Caco-2 (cell line): ENCODE data around the gene ATAD2B. TPM values are rescaled to one million over a fixed set of nuclear protein-coding genes. Genes with fewer than 3 reads are reported as not detected.
"Not testable (repeated sequence)": the region's sequence is repeated elsewhere in the genome, so short reads cannot be mapped to it uniquely, and the experiment has no call there.

ENCODE experiments used
- BruUV-seq: library from RNA; stranded (reverse); fragments of 400-500 nt; replicated peaks from 2 replicates; lab custom pipeline; 2021; lab: Mats Ljungman, UMichigan
- CTCF ChIA-PET: fragments of 300-600 bp; sonication (Branson Sonifier 250); formaldehyde crosslinking; loops from one replicate; lab custom pipeline; 2022; ENCODE audit warnings: antibody characterized with exemption; lab: Charles Lee
- POLR2A ChIA-PET: fragments of 300-600 bp; sonication (Branson Sonifier 250); formaldehyde crosslinking; loops from one replicate; lab custom pipeline; 2022; ENCODE audit warnings: antibody characterized with exemption; lab: Charles Lee
- DNase-seq, 2 experiments: peaks; one replicate each; pipeline versions ENCODE4 v3.0.0 to v3.0.0-alpha.2; 2020 to 2022
- H3K27me3 ChIP-seq: replicated peaks from 2 replicates; pipeline ENCODE4 v1.6.0; 2011; ENCODE audit warnings: low read length; ENCODE audit not compliant: control insufficient read depth, insufficient read depth
- H3K36me3 ChIP-seq: 2 replicates; pipeline ENCODE4 v1.5.1; 2011; ENCODE audit warnings: low read length; ENCODE audit not compliant: control insufficient read depth, insufficient read depth
- H3K4me1 ChIP-seq: fragments of 250-450 bp; sonication (Bioruptor Pico); 2 replicates; pipeline ENCODE4 v1.5.1; 2020; ENCODE audit warnings: mild to moderate bottlenecking
- H3K4me3 ChIP-seq: 2 replicates; pipeline ENCODE4 v1.5.1; 2011; ENCODE audit warnings: low read depth, mild to moderate bottlenecking, control low read depth, low read length
- H3K9me3 ChIP-seq: fragments of 250-450 bp; sonication (Bioruptor Pico); 2 replicates; pipeline ENCODE4 v1.5.1; 2020; ENCODE audit warnings: mild to moderate bottlenecking, moderate library complexity
- H3K27ac Mint-ChIP-seq: one replicate; pipeline ENCODE4 v1.8.0; 2022; ENCODE audit warnings: mixed read lengths; ENCODE audit not compliant: unreplicated experiment
- H3K27me3 Mint-ChIP-seq: one replicate; pipeline ENCODE4 v1.8.0; 2022; ENCODE audit warnings: mixed read lengths; ENCODE audit not compliant: insufficient read depth, unreplicated experiment
- H3K36me3 Mint-ChIP-seq: one replicate; pipeline ENCODE4 v1.8.0; 2022; ENCODE audit warnings: mild to moderate bottlenecking, mixed read lengths; ENCODE audit not compliant: insufficient read depth, unreplicated experiment
- H3K4me1 Mint-ChIP-seq: one replicate; pipeline ENCODE4 v1.8.0; 2022; ENCODE audit warnings: low read depth, mixed read lengths; ENCODE audit not compliant: unreplicated experiment
- H3K4me3 Mint-ChIP-seq: one replicate; pipeline ENCODE4 v1.8.0; 2022; ENCODE audit warnings: mild to moderate bottlenecking, moderate library complexity, mixed read lengths; ENCODE audit not compliant: unreplicated experiment
- H3K9me3 Mint-ChIP-seq: one replicate; pipeline ENCODE4 v1.8.0; 2022; ENCODE audit warnings: mixed read lengths; ENCODE audit not compliant: unreplicated experiment
- CTCF ChIP-seq, 2 experiments: fragments of 200-600 bp in 1 of 2; IDR thresholded peaks; 1 replicate in 1 of 2; 2 replicates in 1 of 2; pipeline versions ENCODE4 v1.5.1 to v1.8.0; 2011 to 2022; ENCODE audit warnings: antibody characterized with exemption in 1 of 2, control low read depth in 1 of 2, inconsistent platforms in 1 of 2, low read depth in 1 of 2, low read length in 1 of 2, mild to moderate bottlenecking in 1 of 2, moderate library complexity in 1 of 2; ENCODE audit not compliant: insufficient read depth in 1 of 2, severe bottlenecking in 1 of 2, unreplicated experiment in 1 of 2
- intact Hi-C: fragments of 100-400 bp; cut with micrococcal nuclease; formaldehyde crosslinking; loops from one replicate; pipeline ENCODE4 v1.10.0; 2022; ENCODE audit not compliant: unreplicated experiment
- total RNA-seq: library from RNA; stranded (reverse); gene quantifications from 2 replicates; pipeline ENCODE4 v1.2.3, GENCODE V29; 2022

ATAD2B gene
- total RNA-seq, 1 experiment from 2014 or later: 32.1 TPM

GRCh38 chr2:23954325-23955014, 27.5 kb upstream of the ATAD2B start:
- POLR2A ChIA-PET: no interaction called here
- no peak overlapping the region for H3K27ac Mint-ChIP-seq
- no peaks in the 10 kb centered on the region for H3K9me3 Mint-ChIP-seq

GRCh38 chr2:23953625-23954024, 26.7 kb upstream of the ATAD2B start:
- Mint-ChIP-seq H3K27me3 (no peaks in the 10 kb centered on the region), H3K36me3 (no peaks in the 10 kb centered on the region), H3K4me1 (no peaks in the 10 kb centered on the region), H3K4me3 (no peak overlapping the region), H3K9me3 (no peaks in the 10 kb centered on the region), H3K27ac (no peak overlapping the region)
- no peak for TF ChIP-seq CTCF (IDR thresholded peaks at IDR 0.05; ENCODE audit: insufficient read depth in 1 of 2, low read depth in 1 of 2, low read length in 1 of 2, severe bottlenecking in 1 of 2, unreplicated experiment in 1 of 2)
- Histone ChIP-seq H3K4me3 (no peak overlapping the region), H3K27me3 (no peaks in the 10 kb centered on the region), H3K9me3 (no peaks in the 10 kb centered on the region), H3K4me1 (no peaks in the 10 kb centered on the region), H3K36me3 (no peaks in the 10 kb centered on the region; the same call in 1 of the 2 replicates)
- no TSS peak for BruUV-seq
- DNase-seq: no peak
- ChIA-PET POLR2A (interaction anchor here (1.2 kb wide), 1 partner anchor 26 kb away, joined by 3 read pairs; no protein-coding TSS in a partner anchor), CTCF (no interaction called here)
- intact Hi-C loops: no loop called here

More at GRCh38 chr2:23954325-23955014, 27.5 kb upstream of the ATAD2B start:
- Mint-ChIP-seq H3K27me3 (no peaks in the 10 kb centered on the region), H3K4me1 (no peaks in the 10 kb centered on the region), H3K4me3 (no peak overlapping the region), H3K36me3 (no peaks in the 10 kb centered on the region)
- Histone ChIP-seq H3K27me3 (no peaks in the 10 kb centered on the region), H3K36me3 (no peaks in the 10 kb centered on the region; the same call in 1 of the 2 replicates), H3K4me3 (no peak overlapping the region), H3K4me1 (no peaks in the 10 kb centered on the region), H3K9me3 (no peaks in the 10 kb centered on the region)
- DNase-seq: no peak
- CTCF ChIA-PET: no interaction called here
- no TSS peak for BruUV-seq
- TF ChIP-seq CTCF (IDR thresholded peaks at IDR 0.05; ENCODE audit: insufficient read depth in 1 of 2, low read depth in 1 of 2, low read length in 1 of 2, severe bottlenecking in 1 of 2, unreplicated experiment in 1 of 2): no peak
- intact Hi-C loops: no loop called here

DNA sequence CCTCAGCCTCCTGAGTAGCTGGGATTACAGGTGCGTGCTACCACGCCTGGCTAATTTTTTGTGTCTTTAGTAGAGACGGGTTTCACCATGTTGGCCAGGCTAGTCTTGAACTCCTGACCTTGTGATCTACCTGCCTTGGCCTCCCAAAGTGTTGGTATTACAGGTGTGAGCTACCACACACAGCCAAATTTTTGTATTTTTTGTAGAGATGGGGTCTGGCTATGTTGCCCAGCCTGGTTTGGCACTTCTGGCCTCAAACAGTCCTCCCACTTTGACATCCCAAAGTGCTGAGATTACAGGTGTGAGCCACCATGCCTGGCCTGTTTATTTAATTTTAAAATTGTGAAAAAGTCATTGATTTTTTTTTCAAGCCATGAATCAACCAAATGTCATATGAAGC, 25.6 kb upstream of the ATAD2B start:
- H3K4me1 ChIP-seq, H3K4me1 Mint-ChIP-seq, intact Hi-C loops, H3K9me3 ChIP-seq, DNase-seq, BruUV-seq, H3K27me3 Mint-ChIP-seq, H3K27me3 ChIP-seq, H3K27ac Mint-ChIP-seq, H3K4me3 Mint-ChIP-seq, H3K9me3 Mint-ChIP-seq, H3K4me3 ChIP-seq, H3K36me3 ChIP-seq, H3K36me3 Mint-ChIP-seq: not testable (repeated sequence)
- POLR2A ChIA-PET: interaction anchor here (1.2 kb wide), 1 partner anchor 25 kb away, joined by 3 read pairs; no protein-coding TSS in a partner anchor
- CTCF ChIA-PET: interaction anchor here (0.7 kb wide), 1 partner anchor 26 kb away, joined by 6 read pairs; no protein-coding TSS in a partner anchor
